Epidermal melanocyte (primary cell): ENCODE results near the gene ATOH8.

ENCODE experiments used
- DNase-seq: peaks from one replicate; pipeline ENCODE4 v3.0.0; 2011; ENCODE audit warnings: low spot score; ENCODE audit not compliant: insufficient read length

ATOH8 gene

DNA sequence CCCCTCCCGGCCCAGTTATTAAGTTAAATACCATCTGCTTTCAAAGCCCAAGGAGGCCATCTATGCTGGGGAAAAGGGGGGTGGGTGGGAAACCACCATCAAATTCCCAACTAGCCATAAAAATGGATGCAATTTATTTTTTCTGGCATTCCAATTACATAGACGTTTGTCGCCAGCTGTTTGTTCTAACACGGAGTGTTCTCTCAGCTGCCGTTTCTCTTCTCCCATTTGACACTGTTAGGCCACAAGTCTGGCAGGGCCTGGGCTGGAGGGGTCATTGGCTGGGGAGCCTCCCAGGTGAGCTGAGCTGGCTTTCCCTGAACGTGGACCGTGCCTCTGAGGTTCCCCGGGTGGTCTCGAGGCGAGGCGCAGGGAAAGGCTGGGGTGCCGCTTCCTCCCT lies 16.6 kb downstream of the ATOH8 start:
- DNase-seq, result no peak

DNA sequence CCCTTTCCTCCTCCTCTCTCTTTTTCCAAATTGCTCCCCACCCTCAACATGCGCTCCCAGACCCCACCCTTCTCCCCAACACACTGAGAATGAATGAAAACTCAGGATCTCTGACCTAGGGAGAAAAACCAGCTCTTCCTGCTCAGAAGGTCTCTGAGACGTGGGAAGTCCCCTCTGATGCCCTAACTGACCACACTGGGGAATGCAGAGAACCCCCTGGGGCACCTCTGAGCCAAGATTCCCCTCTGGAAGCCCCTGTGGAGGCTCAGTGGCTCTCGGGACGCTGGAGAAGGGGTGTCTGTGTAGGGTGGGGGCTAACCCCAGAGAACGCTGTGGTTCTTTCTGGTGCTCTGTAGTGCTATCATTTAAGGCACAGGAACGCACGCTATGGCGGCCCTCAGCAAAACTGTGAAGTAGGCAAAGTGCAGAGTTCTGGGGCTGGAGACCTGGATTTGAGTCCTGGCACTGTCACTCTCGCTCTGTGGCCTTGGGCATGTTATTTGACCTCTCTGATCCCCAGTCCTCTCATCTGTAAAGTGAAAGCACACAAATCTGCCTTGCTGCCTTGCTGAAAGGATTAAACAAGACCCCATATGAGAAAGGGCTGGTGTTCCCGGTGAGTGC lies 17.1 kb downstream of the ATOH8 start:
- DNase-seq, result no peak

- no peak for DNase-seq
Measured at GRCh38 chr2:85771486-85771885, 17.7 kb downstream of the ATOH8 start.

DNA sequence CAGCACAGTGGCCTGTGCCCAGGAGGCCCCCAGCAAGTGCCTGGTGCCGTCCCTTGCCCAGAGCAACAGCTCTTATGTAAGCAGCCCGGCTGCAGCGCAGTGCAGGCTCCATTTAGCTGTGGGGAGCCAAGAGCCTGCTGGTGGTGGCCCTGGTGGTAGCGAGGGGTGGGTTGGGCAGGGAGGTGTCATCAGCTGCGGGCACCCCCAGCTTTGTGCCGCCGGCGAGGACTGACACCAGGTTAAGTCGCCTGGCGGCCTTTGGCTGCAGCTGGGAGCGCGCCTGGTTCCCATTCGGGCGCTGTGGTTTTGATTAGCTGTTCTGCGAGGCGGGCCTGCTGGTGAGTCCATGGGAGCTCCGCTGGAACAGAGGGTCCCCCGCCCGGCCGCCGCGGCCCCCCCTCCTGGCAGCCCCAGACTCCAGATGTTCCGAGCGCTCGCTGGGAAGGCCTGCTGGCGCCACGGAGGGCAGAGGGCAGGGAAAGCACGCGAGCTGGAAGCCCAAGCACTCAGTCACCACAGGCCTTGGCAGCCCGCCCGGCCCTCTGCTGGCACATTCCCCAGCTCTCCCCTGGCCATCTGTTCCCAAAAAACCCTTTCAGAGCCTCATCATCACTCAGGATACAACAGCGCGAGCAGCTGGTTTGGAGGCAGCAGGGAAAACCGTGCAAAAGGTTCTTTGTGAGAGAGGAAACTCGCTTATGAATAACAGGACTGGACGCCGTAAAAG lies 18.4 kb downstream of the ATOH8 start:
- DNase-seq, result peak; percentile 98

DNA sequence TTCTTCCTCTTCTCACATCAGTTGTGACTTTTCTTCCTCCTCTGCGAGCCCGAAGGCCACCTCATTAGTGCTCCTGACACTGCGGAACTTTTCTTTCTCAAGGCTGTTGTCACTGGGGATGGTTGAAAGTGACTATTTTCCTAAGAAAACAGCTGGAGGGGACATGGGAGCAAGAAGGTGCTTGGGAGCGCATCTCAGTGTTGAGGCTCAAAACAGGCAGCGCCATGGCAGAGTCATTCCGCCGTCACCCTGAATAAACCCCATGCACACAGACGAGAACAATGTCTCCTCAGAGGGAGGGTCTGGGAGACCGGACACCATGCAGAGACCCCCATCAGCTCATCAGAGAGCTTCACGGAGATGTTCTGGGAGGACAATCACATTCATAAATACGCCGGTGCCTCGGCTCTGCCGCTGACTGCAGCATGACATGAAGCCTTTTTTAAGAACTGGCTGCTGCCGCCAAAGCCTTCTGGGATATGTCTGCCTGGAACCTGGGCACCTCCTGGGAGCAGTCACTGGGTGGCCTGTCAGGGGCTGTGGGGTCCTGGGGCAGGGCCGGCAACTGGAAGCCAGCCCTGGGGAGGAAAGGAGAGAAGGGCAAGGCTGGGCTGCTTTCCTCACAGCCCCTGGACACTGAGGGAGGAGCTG lies 19.2 kb downstream of the ATOH8 start:
- no peak for DNase-seq

DNA sequence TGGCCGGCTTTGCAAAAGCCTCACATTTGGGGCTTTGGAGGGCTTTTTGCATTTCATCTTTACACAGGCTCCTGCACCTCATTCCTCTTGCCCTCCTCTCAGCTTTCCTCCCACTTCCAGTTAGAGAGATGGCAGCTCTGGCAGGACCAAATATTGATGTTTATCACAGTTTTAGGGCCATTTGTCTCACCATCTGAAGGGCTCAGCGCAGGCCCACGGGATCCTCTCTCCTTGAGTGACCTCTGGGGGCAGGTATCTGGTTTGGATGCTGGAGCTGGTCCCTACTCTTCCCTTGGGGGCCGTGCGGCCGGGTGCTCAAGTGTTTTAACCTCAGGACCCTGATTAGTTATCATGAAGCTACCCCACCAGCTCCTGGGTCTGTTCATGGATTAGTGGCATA lies 19.9 kb downstream of the ATOH8 start:
- DNase-seq, result no peak

GRCh38 chr2:85774126-85774978 lies 20.6 kb downstream of the ATOH8 start:
- no peak for DNase-seq

DNA sequence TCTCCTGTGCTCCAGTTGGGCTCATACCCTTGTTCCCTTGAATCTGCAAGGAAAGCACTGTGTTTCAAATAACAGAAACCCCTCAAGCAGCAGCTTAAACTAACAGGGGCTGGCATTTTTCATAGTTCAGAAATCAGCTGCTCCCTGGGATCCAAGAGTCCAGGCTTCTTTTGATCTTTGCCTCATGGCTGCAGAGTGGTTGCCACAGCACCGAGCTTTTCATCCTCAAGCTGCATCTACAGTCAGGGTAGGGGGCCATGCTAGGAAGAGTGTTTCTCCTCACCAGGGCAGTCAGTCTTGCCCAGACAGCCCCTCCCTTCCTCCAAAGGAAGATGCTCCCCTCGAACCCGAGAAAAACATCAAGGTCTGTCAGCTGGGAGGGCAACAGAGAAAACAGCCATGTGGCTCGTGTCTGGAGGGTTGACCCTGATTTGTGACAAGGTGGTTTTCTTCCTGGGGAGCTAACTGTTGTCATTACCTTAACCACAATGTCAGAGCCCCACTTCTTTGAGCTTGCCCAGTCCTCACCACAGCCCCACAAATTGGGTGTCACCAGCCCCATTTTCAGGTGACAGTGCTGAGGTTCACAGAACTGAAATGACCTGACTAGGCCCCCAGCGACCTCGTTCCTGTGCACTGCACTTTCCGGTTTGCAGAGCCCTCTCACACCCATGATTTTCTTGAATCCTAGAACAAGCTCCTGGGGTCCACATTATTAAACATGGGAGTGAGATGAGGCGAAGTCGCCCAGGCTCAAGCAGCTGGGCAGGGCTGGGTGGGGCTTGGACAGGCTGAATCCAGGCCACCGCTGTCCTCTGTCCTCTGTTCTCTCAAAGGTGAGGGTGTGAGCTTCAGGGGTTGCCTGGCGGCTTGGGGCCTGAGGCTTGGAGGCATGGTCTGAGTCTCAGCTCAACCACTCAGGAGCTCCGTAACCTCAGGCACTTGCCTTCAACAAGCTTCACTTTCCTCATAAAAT lies 21.9 kb downstream of the ATOH8 start:
- DNase-seq, result no peak

DNA sequence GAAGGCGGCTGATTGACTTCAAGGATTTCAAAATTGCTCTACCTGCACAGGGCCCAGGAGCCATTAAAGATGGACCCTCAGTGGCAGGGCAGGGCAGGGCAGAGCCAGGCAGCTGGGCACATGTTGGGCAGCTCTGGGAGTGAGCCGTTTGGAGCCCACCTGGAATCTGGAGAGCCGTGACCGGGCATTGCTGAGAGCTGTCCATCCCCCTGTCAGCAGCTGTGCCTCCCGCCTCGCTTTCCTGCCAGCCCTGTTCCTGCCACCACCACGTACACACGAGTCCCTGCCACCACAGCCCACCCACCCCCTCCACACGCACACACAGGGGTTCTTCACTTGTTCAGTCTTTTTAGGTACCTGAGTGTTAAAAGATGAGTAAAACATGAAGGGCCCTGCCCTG lies 22.9 kb downstream of the ATOH8 start:
- no peak for DNase-seq

GRCh38 chr2:85777441-85777861 lies 23.7 kb downstream of the ATOH8 start:
- no peak for DNase-seq

- DNase-seq, result no peak
Measured at GRCh38 chr2:85778646-85779379, 25.0 kb downstream of the ATOH8 start.

- DNase-seq, result no peak
Measured at GRCh38 chr2:85779641-85780315, 26.0 kb downstream of the ATOH8 start.

GRCh38 chr2:85780316-85781012 lies 26.7 kb downstream of the ATOH8 start:
- no peak for DNase-seq

- DNase-seq, result no peak
Measured at GRCh38 chr2:85781013-85781332, 27.2 kb downstream of the ATOH8 start.

DNA sequence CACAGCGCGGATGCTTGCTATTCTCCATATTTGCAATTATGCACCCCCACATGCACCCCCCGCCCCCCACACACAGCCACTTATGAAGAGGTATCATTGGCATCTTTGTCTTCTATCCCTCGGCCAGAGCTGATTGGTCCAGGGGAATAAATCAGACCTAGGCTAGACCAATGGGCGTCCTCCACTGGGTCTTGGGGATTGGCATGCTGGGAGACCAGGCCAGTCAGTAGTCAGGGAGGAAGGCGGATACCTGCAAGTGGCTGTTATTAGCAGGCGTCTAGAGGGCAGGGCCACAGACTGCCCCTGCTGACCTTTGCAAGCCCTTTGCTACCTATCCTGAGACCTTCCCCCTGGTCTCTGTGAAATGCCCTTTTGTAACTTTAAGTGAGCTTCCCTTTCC lies 30.0 kb downstream of the ATOH8 start:
- no peak for DNase-seq

DNA sequence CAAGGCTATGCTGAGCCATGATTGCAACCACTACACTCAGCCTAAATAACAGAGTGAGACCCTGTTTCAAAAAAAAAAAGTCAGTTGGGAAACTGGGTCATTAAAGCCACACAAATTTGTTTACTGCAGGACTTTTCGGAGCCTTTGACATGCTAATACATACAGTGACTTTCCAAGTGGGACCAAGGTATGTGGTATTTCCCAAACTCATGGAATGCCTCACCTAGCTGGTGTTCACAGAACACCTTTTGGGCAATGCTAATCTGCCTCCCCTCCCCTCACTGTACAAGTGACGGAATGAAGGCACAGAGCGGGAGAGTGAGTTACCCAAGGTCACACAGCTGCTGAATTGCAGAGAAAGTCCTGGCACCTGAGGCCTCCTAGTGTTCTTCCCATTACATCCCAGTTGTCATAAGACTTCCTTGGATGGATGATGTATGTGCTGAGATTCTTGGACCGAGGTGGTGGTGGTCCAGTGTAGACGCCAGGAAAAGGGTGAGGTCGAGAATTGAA lies 30.7 kb downstream of the ATOH8 start:
- no peak for DNase-seq

DNA sequence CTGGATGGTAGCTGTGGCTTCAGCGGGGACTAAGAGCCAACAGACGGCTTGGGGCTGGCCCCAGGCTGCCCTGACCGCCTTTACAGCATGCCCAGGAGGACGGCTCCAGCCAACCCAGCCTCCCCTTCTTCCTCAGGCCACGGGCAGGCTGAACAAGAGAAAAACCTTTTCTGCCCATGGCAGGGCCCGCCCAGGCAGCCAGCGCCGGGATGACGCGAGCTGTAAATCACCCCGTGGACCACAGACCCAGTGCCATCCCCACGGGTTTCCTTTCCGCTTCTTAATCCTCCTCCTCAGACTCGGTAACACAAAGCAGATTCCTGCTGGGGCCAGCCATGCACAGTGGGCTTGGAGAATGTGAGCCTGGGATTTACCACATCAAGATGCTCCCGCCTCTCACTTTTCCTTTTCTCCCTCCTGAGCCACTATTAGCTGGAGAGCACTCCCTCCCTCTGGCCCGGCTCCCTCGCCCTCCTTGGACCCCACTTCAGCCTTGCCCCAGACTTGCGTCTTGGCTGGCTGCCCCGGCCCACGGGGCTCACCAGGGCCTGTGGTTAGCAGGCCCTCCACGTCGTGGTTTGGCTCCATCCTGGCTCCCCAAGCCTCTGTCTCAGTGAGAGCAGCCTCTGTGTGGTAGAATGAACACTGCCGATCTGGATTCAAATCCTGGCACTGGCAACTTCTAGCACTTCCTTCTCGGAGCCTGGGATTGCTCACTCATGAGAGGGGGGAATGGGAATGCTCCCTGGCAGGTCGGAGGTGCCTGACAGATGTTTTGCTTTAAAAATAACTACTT lies 31.4 kb downstream of the ATOH8 start:
- no peak for DNase-seq

- no peak for DNase-seq
Measured at GRCh38 chr2:85785871-85786270, 32.1 kb downstream of the ATOH8 start.
